ENCODE results near the gene MB.

DNA sequence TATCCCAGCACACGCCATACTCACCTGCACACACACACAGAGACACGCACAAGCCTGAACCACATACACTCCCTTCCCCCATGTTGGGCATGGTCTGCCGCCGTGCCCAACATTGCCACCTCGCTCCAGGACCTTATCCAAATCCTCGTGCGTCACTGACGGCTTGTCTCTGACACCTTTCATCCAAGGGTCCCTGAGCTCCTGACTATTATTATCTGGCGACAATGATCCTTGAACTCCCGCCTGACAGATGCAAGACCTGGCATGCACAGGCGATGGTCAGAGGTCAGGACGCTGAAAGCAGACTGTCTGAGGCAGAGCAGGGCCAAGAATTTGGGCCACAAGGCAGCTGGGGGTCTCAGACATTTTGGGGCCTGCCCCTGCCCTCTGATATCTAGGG is 4.2 kb downstream of the MB start:
- TF ChIP-seq, protein P1, sequence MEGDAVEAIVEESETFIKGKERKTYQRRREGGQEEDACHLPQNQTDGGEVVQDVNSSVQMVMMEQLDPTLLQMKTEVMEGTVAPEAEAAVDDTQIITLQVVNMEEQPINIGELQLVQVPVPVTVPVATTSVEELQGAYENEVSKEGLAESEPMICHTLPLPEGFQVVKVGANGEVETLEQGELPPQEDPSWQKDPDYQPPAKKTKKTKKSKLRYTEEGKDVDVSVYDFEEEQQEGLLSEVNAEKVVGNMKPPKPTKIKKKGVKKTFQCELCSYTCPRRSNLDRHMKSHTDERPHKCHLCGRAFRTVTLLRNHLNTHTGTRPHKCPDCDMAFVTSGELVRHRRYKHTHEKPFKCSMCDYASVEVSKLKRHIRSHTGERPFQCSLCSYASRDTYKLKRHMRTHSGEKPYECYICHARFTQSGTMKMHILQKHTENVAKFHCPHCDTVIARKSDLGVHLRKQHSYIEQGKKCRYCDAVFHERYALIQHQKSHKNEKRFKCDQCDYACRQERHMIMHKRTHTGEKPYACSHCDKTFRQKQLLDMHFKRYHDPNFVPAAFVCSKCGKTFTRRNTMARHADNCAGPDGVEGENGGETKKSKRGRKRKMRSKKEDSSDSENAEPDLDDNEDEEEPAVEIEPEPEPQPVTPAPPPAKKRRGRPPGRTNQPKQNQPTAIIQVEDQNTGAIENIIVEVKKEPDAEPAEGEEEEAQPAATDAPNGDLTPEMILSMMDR (IDR thresholded peaks at IDR 0.05) = no peak
- TF ChIP-seq POLR2AphosphoS5 (IDR thresholded peaks at IDR 0.05) = no peak

Measured in prostate gland (tissue), 2 donors.